ENCODE measurements around the gene S1PR1.

- no peak for TF ChIP-seq EZH2phosphoT487 (IDR thresholded peaks at IDR 0.05; ENCODE audit: low read depth, severe bottlenecking, unreplicated experiment)
- TF ChIP-seq, protein P1, sequence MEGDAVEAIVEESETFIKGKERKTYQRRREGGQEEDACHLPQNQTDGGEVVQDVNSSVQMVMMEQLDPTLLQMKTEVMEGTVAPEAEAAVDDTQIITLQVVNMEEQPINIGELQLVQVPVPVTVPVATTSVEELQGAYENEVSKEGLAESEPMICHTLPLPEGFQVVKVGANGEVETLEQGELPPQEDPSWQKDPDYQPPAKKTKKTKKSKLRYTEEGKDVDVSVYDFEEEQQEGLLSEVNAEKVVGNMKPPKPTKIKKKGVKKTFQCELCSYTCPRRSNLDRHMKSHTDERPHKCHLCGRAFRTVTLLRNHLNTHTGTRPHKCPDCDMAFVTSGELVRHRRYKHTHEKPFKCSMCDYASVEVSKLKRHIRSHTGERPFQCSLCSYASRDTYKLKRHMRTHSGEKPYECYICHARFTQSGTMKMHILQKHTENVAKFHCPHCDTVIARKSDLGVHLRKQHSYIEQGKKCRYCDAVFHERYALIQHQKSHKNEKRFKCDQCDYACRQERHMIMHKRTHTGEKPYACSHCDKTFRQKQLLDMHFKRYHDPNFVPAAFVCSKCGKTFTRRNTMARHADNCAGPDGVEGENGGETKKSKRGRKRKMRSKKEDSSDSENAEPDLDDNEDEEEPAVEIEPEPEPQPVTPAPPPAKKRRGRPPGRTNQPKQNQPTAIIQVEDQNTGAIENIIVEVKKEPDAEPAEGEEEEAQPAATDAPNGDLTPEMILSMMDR (IDR thresholded peaks at IDR 0.05; ENCODE audit: poor library complexity), result no peak
- no peak for TF ChIP-seq EZH2 (IDR thresholded peaks at IDR 0.05; ENCODE audit: borderline replicate concordance)
These were observed 53.5 kb downstream of the S1PR1 start for GRCh38 chr1:101290119-101290921.

All from hepatocyte (in vitro differentiated cells).